Stimulated activated naive CD8-positive, alpha-beta T cell treated with anti-CD3 and anti-CD28 coated beads, Interleukin-15, Interleukin-2, amounts not matched to agents 100 ng/mL and 50 ng/mL, for 24 hours (primary cell): ENCODE results near the gene HOXC4.

Experiments used
- H3K27ac Mint-ChIP-seq: one replicate; pipeline ENCODE4 v1.8.0; 2021; ENCODE audit warnings: mild to moderate bottlenecking, mixed read lengths
- H3K27me3 Mint-ChIP-seq: one replicate; pipeline ENCODE4 v1.8.0; 2021; ENCODE audit warnings: mixed read lengths
- H3K36me3 Mint-ChIP-seq: one replicate; pipeline ENCODE4 v1.8.0; 2021; ENCODE audit warnings: low read depth, mixed read lengths
- H3K4me1 Mint-ChIP-seq: one replicate; pipeline ENCODE4 v1.8.0; 2021; ENCODE audit warnings: low read depth, mixed read lengths
- H3K4me3 Mint-ChIP-seq: one replicate; pipeline ENCODE4 v1.8.0; 2021; ENCODE audit warnings: mild to moderate bottlenecking, mixed read lengths
- H3K9me3 Mint-ChIP-seq: one replicate; pipeline ENCODE4 v1.8.0; 2021; ENCODE audit warnings: mixed read lengths

Gene HOXC4

DNA sequence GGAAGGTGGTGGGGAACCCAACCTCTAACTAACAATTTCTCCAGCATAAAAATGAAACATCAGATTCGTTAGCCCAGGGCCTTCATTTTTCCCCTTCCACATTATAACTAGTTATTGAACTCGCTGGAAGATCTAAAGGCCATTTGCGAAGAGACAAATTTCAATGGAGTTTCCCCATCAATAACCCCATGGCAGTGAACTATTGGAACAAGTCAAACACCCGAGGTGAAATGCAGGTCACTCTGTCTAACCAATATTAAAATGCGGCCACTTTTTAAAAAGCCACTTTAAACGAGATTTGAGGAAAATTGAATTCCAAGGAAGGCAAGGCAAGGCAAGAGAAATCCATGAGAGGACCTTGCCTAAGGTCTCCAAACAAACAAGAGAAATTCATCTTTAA is 4.5 kb upstream of the HOXC4 start:
- peaks cover 37% of the 10 kb centered on the region for H3K4me1 Mint-ChIP-seq
- no peak overlapping the region for H3K27ac Mint-ChIP-seq
- no peaks in the 10 kb centered on the region for H3K36me3 Mint-ChIP-seq
- no peaks in the 10 kb centered on the region for H3K9me3 Mint-ChIP-seq
- peaks cover 93% of the 10 kb centered on the region for H3K27me3 Mint-ChIP-seq
- no peak overlapping the region for H3K4me3 Mint-ChIP-seq

DNA sequence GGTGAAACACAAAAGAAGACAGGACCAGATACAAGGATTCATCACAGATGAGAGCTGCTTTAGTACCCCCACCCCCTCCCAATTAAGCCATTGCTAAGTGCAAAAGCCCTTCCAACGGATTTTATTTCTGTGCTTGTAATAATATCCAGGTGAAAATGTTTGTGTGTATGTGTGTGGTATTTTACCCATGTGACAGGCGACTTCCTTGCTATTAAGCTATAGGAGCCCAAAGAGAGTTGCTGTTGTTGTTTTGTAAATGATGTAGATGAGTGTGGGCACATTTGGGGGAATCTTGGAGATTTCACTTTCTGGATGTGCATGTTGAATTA is 3.2 kb upstream of the HOXC4 start:
- Mint-ChIP-seq H3K4me1 (peaks cover 41% of the 10 kb centered on the region), H3K27me3 (peaks cover 89% of the 10 kb centered on the region), H3K27ac (no peak overlapping the region), H3K4me3 (no peak overlapping the region), H3K9me3 (no peaks in the 10 kb centered on the region), H3K36me3 (no peaks in the 10 kb centered on the region)

DNA sequence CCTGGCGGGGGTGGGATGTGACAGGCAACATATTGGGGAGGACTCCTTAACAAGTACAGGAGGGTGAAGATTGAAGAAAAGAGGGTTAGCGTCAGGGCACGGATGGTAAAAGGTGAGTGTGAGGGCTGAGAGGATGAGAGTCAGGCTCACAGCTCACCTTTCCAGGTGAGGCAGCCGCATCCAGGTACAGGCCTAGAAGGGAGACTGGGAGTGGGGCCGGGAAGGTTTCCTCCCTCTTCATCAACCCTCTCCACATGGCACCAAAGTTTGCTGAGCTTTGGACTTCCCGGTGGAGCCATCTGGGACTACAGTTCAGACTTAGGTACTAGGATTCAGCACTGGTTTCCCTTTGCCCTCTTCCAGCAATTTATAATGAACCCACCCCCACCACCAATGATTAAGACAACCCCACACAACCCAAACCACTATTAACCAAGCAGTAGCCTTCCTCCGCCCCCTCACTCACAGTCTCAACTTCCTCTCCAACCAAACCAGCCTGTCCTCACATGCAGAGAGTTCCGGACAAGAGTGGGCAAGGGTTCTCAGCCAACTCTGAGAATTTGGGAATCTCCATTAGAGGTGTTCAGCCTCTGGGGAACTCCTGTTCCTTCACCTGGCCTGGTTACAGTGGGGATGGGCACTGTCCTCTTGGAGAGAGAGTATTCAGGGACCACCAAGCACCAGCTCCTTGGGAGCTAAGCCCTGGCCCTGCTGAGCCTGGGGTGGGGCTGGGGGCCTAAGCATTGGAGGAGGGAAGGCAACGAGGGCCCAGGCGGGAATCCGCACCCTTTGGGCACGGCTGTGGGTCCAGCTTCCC is 2.4 kb upstream of the HOXC4 start:
- Mint-ChIP-seq H3K4me3 (no peak overlapping the region), H3K27ac (no peak overlapping the region), H3K27me3 (peaks cover 89% of the 10 kb centered on the region)

DNA sequence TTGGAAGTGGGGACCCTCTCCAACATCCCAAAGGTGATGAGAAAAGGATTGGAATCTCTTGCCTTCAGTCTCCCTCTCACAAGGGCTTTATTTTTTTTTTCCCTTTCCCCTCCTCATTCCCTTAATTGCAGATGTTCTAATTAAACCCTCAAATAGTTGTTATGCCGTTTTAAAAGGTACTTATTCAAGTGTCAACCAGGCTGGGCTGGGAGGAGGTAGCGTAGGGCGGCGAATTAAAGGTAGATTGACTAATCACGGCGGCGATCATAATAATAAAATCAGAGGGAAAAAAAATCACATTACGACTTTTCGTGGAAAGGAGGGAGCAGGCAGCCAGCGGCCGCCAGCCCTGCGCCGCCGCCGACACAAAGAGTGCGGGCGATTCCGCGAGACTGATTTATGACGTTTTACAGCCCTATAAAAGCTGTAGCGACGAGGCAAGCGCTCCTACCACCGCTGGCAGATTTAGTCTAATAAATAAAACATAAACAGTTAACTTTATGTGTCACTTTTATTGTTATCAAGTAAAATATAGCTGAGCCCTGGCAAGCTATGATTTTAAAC is 1.7 kb upstream of the HOXC4 start:
- H3K27me3 Mint-ChIP-seq: peaks cover 82% of the 10 kb centered on the region
- H3K27ac Mint-ChIP-seq: no peak overlapping the region
- peak overlapping the region; percentile 4 for H3K4me3 Mint-ChIP-seq
- peaks cover 40% of the 10 kb centered on the region for H3K4me1 Mint-ChIP-seq
- H3K9me3 Mint-ChIP-seq: no peaks in the 10 kb centered on the region
- H3K36me3 Mint-ChIP-seq: no peaks in the 10 kb centered on the region

More for the DNA sequence above, 2.4 kb upstream of the HOXC4 start:
- no peaks in the 10 kb centered on the region for H3K36me3 Mint-ChIP-seq
- peaks cover 41% of the 10 kb centered on the region for H3K4me1 Mint-ChIP-seq
- no peaks in the 10 kb centered on the region for H3K9me3 Mint-ChIP-seq

DNA sequence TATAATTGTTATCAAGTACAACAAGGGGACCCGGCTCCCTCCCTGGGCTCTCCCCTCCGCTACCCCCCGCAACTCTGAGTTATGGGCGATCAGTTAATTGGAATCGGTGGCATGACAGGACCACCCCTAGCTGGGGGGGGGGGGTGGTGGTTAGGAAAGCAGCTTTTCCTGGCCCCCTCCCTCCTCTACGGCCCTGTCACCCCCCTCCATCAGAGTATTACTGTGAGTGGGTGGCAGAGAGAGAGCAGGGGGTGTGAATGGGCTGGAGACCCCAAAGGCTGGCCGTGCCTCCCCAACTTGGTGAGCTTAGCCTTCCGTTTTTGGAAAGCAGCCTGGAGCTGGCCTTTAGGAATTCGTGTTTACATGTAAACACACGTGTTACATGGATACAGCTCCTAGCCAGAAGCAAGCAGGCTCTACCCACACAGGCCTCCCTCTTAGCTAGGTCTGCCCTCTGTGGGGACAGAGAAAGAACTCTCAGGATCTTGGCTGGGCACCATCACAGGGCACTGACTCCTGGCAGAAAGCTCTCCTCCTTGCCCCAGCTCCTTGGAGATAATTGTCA is 1.1 kb upstream of the HOXC4 start:
- Mint-ChIP-seq H3K27me3 (peaks cover 80% of the 10 kb centered on the region), H3K36me3 (no peaks in the 10 kb centered on the region), H3K9me3 (no peaks in the 10 kb centered on the region), H3K27ac (peak overlapping the region; percentile 49), H3K4me3 (peak overlapping the region; percentile 77), H3K4me1 (peaks cover 38% of the 10 kb centered on the region)

DNA sequence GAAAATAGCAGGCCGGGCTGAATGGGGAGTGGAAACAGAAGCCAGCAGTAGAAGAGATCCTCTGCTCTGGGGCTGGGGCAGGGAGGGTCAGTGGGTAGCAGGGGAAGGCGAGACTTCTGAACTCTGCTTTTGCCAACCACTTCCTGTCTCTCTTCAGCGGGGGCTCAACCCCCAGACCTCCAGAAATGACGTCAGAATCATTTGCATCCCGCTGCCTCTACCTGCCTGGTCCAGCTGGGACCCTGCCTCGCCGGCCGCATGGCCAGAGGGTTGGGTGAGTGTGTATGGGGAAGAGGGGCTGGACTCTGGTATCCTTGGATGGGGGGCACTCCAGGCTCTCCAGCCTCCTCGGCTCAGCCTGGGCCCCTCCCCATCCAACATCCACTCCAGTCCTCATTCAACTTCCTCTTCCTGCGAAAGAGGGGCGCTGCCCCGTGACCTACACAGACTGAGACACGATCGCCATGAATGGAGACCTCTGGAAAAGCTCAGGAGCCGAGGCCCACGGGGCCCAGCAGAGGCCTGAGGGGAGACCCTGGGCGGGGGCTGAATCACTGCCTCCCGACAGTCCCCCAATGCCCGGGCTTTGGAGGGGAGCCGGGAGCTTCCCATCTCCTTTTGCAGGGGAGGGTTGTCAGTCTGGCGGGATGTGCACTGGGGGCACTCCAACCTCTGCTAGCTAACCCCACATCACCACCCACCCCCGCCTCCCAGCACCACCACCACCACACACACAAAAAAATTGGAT is 458 bp upstream of the HOXC4 start:
- Mint-ChIP-seq H3K4me1 (peaks cover 38% of the 10 kb centered on the region), H3K9me3 (no peaks in the 10 kb centered on the region), H3K27me3 (peaks cover 80% of the 10 kb centered on the region), H3K36me3 (no peaks in the 10 kb centered on the region), H3K27ac (peak overlapping the region; percentile 49), H3K4me3 (peak overlapping the region; percentile 77)

DNA sequence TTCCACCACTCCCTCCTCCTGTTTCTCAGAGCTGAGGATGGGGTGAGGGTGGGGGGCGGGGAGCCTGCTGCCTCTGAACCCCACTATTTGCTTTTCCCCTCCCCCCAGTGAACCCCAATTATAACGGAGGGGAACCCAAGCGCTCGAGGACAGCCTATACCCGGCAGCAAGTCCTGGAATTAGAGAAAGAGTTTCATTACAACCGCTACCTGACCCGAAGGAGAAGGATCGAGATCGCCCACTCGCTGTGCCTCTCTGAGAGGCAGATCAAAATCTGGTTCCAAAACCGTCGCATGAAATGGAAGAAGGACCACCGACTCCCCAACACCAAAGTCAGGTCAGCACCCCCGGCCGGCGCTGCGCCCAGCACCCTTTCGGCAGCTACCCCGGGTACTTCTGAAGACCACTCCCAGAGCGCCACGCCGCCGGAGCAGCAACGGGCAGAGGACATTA is 1.1 kb downstream of the HOXC4 start:
- Mint-ChIP-seq H3K27me3 (peaks cover 79% of the 10 kb centered on the region), H3K9me3 (no peaks in the 10 kb centered on the region), H3K4me3 (peak overlapping the region; percentile 77), H3K27ac (no peak overlapping the region), H3K36me3 (no peaks in the 10 kb centered on the region), H3K4me1 (peaks cover 38% of the 10 kb centered on the region)

DNA sequence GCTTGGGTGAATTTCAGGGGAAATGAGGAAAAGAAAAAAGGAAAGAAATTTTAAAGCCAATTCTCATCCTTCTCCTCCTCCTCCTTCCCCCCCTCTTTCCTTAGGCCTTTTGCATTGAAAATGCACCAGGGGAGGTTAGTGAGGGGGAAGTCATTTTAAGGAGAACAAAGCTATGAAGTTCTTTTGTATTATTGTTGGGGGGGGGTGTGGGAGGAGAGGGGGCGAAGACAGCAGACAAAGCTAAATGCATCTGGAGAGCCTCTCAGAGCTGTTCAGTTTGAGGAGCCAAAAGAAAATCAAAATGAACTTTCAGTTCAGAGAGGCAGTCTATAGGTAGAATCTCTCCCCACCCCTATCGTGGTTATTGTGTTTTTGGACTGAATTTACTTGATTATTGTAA is 1.9 kb downstream of the HOXC4 start:
- Mint-ChIP-seq H3K27me3 (peaks cover 77% of the 10 kb centered on the region), H3K27ac (no peak overlapping the region), H3K36me3 (no peaks in the 10 kb centered on the region), H3K4me1 (peaks cover 31% of the 10 kb centered on the region), H3K4me3 (no peak overlapping the region), H3K9me3 (no peaks in the 10 kb centered on the region)

DNA sequence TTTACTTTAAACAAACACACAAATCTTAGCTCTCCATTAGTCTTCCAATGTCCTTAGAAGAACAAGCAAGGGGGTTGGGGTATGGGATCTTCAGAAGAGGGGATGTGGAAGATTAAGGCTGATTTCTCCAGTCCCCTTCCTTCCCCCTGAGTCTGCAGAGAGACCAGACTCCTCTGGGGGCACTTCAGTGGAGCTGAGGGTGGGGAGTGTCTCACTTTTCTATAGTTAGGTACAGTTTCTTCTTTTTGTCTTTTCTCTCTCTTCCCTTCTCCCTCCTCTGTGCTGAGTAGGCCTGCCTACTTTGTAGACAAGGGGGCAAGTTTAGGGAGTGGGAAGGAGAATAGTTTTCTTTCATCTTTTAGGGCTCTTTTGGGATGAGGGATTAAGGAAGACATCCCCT is 2.5 kb downstream of the HOXC4 start:
- no peaks in the 10 kb centered on the region for H3K36me3 Mint-ChIP-seq
- H3K4me1 Mint-ChIP-seq: peaks cover 27% of the 10 kb centered on the region
- H3K27ac Mint-ChIP-seq: no peak overlapping the region
- no peaks in the 10 kb centered on the region for H3K9me3 Mint-ChIP-seq
- no peak overlapping the region for H3K4me3 Mint-ChIP-seq
- peaks cover 77% of the 10 kb centered on the region for H3K27me3 Mint-ChIP-seq

DNA sequence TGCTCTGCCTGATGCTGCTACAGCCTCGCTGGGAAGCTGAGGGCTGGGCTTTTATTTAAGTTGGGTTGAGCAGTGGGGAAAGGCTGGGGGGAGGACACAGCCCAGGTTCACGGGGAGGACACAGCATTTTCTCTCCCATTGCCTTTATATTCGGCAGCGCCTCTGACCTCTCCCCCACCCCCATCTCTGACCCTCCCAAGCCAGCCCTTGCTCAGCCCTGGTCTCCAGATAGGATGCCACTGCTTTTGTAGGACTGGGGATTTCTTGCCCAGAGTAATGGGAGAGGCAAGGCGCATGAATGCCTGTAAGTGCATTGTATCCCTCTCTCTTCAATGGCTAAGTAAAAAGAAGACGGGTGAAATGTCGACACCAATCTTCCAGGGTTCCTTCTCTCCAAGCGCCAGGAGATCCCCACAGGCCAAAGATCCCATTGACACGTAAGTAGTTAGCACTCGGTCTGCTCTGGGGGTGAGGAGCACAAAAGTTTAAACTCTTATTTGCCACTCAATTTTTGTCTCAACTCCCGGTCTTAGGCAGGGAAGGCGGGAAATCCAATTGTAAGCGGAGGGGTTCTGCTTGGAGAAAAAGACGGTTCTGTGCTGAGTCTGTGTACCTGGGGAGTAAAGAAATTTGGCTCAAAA is 4.6 kb downstream of the HOXC4 start:
- peaks cover 81% of the 10 kb centered on the region for H3K27me3 Mint-ChIP-seq
- peaks cover 12% of the 10 kb centered on the region for H3K4me1 Mint-ChIP-seq
- no peaks in the 10 kb centered on the region for H3K9me3 Mint-ChIP-seq
- no peak overlapping the region for H3K4me3 Mint-ChIP-seq
- no peaks in the 10 kb centered on the region for H3K36me3 Mint-ChIP-seq
- no peak overlapping the region for H3K27ac Mint-ChIP-seq

DNA sequence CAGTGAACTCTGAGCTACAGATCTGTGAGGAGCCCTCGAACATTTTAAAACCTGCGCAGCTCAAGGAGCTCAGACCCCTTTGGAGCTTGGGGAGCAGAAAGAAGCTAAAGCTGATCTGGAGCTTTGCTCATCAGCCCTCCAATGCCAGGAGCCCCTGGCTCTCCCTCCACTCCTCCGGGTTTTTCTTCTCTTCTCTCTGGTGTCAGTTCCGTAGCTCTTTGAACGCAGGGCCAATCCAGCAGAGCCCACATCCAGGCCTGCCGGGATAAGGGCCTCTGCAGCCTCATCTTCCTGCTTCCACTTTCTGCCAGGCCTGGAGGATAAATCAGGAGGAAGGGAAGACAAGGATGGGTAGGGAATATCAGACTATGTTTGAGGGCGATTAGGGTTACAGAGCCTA is 6.0 kb downstream of the HOXC4 start:
- Mint-ChIP-seq H3K27me3 (peaks cover 78% of the 10 kb centered on the region), H3K4me3 (no peak overlapping the region), H3K9me3 (no peaks in the 10 kb centered on the region), H3K36me3 (no peaks in the 10 kb centered on the region), H3K27ac (no peak overlapping the region), H3K4me1 (peaks cover 3% of the 10 kb centered on the region)

DNA sequence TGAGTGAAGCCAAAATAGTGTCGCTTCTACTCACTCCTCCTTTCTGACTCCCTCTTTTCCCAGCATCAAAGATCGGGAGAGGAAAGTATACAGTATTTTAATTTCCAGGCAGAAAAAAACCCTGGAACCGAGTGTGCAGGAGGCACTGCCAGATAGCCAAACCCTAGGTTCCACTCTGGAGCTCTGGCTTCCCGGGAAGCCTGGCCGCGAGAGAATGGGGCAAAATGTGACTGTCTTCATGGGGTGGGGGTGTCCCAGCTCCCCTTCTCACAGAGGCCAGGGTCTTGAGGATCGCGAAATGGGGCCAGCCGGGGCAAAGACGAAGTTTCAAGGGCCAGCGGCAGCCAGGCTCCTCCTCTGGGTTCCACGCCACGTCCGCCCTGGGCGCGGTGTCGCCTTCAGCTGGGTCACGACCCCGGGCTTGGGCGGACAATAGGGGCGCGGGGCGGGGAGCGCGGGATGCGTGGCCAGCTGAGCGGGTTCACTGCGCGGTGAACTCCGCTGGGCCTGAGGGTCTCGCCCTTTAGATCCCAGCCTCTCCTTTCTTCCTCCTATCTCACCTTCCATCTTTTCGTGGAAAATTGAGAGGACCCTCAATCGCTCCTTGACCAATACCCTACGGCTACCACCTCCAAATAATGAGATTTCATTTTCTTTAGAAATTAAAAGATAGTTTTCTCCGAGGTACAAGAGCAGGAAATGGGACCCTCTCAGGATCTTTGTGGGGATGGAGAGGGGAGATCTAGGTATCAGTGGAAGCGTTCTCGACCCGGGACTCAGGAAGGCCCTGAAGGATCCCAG is 6.7 kb downstream of the HOXC4 start:
- no peaks in the 10 kb centered on the region for H3K4me1 Mint-ChIP-seq
- H3K4me3 Mint-ChIP-seq: no peak overlapping the region
- H3K27ac Mint-ChIP-seq: no peak overlapping the region
- no peaks in the 10 kb centered on the region for H3K9me3 Mint-ChIP-seq
- H3K27me3 Mint-ChIP-seq: peaks cover 74% of the 10 kb centered on the region
- no peaks in the 10 kb centered on the region for H3K36me3 Mint-ChIP-seq

DNA sequence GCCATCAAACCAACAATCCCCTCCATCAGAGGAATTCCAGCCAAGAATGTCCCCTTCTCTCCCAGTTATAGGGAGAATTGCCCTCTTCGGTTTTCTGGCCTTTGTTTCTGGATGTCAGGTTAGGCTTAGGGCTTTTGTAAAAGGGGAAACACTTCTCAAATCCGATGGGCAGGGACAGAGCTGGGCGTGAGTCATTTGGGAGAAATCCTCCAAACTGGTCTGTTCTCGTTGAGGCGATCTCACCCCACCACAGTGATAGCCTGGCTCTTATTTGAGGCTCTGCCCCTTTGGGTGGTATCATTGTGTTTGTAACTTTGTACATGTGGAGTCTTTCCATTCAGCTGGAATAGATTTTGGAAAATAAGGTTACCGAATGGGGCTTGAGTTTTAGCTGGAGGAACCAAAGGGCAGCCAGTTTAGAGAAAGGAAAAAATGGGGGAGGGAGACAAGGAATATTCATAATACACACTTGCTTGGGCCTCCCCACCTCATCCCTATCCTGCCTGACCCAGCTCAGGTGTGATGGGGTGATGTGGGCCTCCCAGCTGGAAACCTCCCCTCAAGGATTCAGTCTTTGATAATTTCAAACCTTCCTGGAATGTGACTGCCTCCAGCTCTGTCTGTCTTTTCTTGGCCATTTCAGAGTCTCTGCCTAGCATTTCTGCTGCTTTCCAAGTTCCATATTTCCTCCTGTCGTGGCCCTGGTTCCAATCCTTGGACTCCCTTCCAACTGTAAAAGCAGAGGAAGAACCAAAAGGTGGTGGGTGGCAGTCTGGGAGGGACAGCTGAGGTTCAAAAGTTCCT is 7.5 kb downstream of the HOXC4 start:
- Mint-ChIP-seq H3K27me3 (peaks cover 71% of the 10 kb centered on the region), H3K4me1 (no peaks in the 10 kb centered on the region), H3K4me3 (no peak overlapping the region), H3K27ac (no peak overlapping the region), H3K9me3 (no peaks in the 10 kb centered on the region), H3K36me3 (no peaks in the 10 kb centered on the region)
